WTC11 (cell line): ENCODE data around the gene SLC51B. TPM values are rescaled to one million over a fixed set of nuclear protein-coding genes. Genes with fewer than 3 reads are reported as not detected.

Source experiments
- ATAC-seq: fragments of 200-7000 bp; cut with Tn5 transposase; 2 replicates; pipeline ENCODE4 v1.10.0; 2021; ENCODE audit warnings: mild to moderate bottlenecking, moderate library complexity
- CTCF ChIA-PET: fragments of 300-600 bp; sonication (Branson Sonifier 250); formaldehyde crosslinking; loops from one replicate; lab custom pipeline; 2021; ENCODE audit warnings: antibody characterized with exemption; lab: Charles Lee
- POLR2A ChIA-PET: fragments of 350-600 bp; sonication (Branson Sonifier 250); formaldehyde crosslinking; loops from one replicate; lab custom pipeline; 2021; ENCODE audit warnings: antibody characterized with exemption; lab: Charles Lee
- DNase-seq: peaks from one replicate; pipeline ENCODE4 v3.0.0; 2021; ENCODE audit warnings: low spot score
- H3K27ac Mint-ChIP-seq: 2 replicates; pipeline ENCODE4 v1.8.0; 2021; ENCODE audit warnings: mixed read lengths
- H3K27me3 Mint-ChIP-seq: 2 replicates; pipeline ENCODE4 v1.8.0; 2021; ENCODE audit warnings: low read depth, mild to moderate bottlenecking, moderate library complexity, mixed read lengths
- H3K36me3 Mint-ChIP-seq: 2 replicates; pipeline ENCODE4 v1.8.0; 2021; ENCODE audit warnings: mixed read lengths
- H3K4me1 Mint-ChIP-seq: 2 replicates; pipeline ENCODE4 v1.8.0; 2022; ENCODE audit warnings: mixed read lengths
- H3K4me3 Mint-ChIP-seq: 2 replicates; pipeline ENCODE4 v1.8.0; 2021; ENCODE audit warnings: mild to moderate bottlenecking, moderate library complexity, mixed read lengths
- H3K9me3 Mint-ChIP-seq: 2 replicates; pipeline ENCODE4 v1.8.0; 2021; ENCODE audit warnings: mixed read lengths
- EMX1 ChIP-seq: fragments of 250-450 bp; sonication (Bioruptor Pico); IDR thresholded peaks from 2 replicates; pipeline ENCODE4 v1.8.0; 2021; ENCODE audit warnings: mild to moderate bottlenecking
- FOXJ3 ChIP-seq: sonication (generic); formaldehyde crosslinking; IDR thresholded peaks from 2 replicates; pipeline ENCODE4 v1.9.0; 2021; ENCODE audit warnings: missing genetic modification reagents, mild to moderate bottlenecking, borderline replicate concordance
- NR2C2 ChIP-seq: sonication (generic); formaldehyde crosslinking; IDR thresholded peaks from 2 replicates; pipeline ENCODE4 v1.8.0; 2022; ENCODE audit warnings: mild to moderate bottlenecking, missing genetic modification reagents
- OVOL2 ChIP-seq: fragments of 250-450 bp; sonication (Bioruptor Pico); IDR thresholded peaks from 2 replicates; pipeline ENCODE4 v1.9.0; 2021; ENCODE audit warnings: mild to moderate bottlenecking, borderline replicate concordance
- SMAD3 ChIP-seq: sonication (generic); formaldehyde crosslinking; IDR thresholded peaks from 2 replicates; pipeline ENCODE4 v1.8.0; 2022; ENCODE audit warnings: missing genetic modification reagents, mild to moderate bottlenecking, borderline replicate concordance
- TEAD1 ChIP-seq: sonication (generic); formaldehyde crosslinking; IDR thresholded peaks from 2 replicates; pipeline ENCODE4 v1.8.0; 2022; ENCODE audit warnings: mild to moderate bottlenecking, missing genetic modification reagents
- TEAD4 ChIP-seq: sonication (generic); formaldehyde crosslinking; IDR thresholded peaks from 2 replicates; pipeline ENCODE4 v1.8.0; 2022; ENCODE audit warnings: mild to moderate bottlenecking, missing genetic modification reagents
- ZNF263 ChIP-seq: sonication (generic); formaldehyde crosslinking; IDR thresholded peaks from 2 replicates; pipeline ENCODE4 v1.8.1; 2022; ENCODE audit warnings: low read depth, mild to moderate bottlenecking, moderate library complexity, missing genetic modification reagents
- ZNF416 ChIP-seq: fragments of 250-450 bp; sonication (Bioruptor Pico); IDR thresholded peaks from 2 replicates; pipeline ENCODE4 v1.9.0; 2021; ENCODE audit warnings: mild to moderate bottlenecking, inconsistent platforms
- total RNA-seq: library from RNA; stranded (reverse); gene quantifications from 3 replicates; pipeline ENCODE4 v1.2.3, GENCODE V29; 2021
- TF ChIP-seq, protein P1 (sequence below): fragments of 200-600 bp; IDR thresholded peaks from 2 replicates; pipeline ENCODE4 v1.8.0; 2022; ENCODE audit warnings: antibody characterized with exemption
- TF ChIP-seq, protein P2 (sequence below): sonication (generic); formaldehyde crosslinking; IDR thresholded peaks from 2 replicates; pipeline ENCODE4 v1.8.1; 2022; ENCODE audit warnings: low read depth, missing genetic modification reagents, borderline replicate concordance

Gene SLC51B
- total RNA-seq, 1 experiment from 2014 or later, result not detected

DNA sequence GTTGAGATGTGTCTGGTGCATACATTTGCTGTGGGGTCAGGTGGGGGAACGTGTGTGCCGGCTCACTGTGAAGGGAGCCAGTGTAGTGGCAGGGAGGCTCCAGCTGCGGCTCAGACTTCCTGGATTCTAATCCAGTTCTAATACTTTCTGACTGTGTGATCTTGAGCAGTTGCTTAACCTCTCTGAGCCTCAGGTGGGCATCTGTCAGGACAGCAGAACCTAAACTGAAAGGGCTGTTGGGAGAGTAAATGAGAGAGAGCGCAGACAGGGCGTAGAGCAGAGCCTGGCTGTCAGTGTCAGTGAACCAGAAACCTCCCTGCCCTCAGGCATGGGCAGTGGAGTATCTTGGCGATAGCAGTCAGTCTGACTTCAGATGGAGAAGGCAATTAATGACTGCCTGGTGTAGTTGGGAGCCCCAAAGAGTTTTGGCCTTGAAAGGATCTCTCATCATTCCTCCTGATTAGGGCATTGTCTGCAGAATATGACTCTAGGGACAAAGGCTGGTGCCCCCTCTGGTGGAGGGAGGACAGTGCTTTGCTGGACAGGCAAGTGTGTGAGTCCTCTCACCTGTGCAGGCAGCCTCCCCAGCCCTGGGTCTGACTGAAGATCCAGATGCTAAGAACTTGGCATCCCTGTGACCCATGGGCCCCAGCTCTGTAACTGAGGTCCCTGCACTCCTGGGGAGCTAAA is 40.9 kb downstream of the SLC51B start:
- ChIA-PET CTCF (interaction anchor here (0.6 to 15.1 kb wide), 27 partner anchors 9 to 241 kb away, joined by 3 to 308 read pairs (median 4); partner anchors contain the start of genes CLPX, KBTBD13 and RASL12), POLR2A (no interaction called here)
- Mint-ChIP-seq H3K4me1 (peaks cover 73% of the 10 kb centered on the region), H3K36me3 (no peaks in the 10 kb centered on the region), H3K4me3 (no peak overlapping the region), H3K9me3 (no peaks in the 10 kb centered on the region), H3K27me3 (peaks cover 10% of the 10 kb centered on the region), H3K27ac (no peak overlapping the region)
- TF ChIP-seq, protein P1, sequence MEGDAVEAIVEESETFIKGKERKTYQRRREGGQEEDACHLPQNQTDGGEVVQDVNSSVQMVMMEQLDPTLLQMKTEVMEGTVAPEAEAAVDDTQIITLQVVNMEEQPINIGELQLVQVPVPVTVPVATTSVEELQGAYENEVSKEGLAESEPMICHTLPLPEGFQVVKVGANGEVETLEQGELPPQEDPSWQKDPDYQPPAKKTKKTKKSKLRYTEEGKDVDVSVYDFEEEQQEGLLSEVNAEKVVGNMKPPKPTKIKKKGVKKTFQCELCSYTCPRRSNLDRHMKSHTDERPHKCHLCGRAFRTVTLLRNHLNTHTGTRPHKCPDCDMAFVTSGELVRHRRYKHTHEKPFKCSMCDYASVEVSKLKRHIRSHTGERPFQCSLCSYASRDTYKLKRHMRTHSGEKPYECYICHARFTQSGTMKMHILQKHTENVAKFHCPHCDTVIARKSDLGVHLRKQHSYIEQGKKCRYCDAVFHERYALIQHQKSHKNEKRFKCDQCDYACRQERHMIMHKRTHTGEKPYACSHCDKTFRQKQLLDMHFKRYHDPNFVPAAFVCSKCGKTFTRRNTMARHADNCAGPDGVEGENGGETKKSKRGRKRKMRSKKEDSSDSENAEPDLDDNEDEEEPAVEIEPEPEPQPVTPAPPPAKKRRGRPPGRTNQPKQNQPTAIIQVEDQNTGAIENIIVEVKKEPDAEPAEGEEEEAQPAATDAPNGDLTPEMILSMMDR, result peak; percentile 49; the same call in 1 of the 2 replicates
- TF ChIP-seq ZNF263 (CRISPR knock-in tag), result no peak
- peak; percentile 55 for ATAC-seq
- DNase-seq, result peak; percentile 78

DNA sequence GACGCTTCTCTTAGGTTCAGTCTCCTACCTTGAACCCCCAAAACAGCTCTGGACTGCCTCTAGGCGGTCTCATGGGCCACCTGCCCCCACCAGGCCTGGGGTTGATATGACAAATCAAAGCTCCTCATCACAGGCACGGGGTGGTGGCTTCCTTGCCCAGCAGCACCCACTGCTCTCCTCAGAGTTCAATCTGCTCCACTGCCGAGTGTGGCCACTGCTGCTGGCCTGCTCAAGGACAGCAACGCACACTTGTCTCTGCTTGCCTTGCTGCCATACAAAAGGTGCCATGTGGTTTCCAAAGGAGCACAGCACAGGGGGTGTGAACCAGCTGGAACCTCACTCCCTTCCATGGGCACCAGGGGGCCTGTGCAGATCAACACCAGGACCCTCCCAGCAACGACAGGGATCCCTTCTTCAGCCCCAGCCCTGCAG is 41.5 kb downstream of the SLC51B start:
- ChIA-PET CTCF (interaction anchor here (0.5 to 15.1 kb wide), 25 partner anchors 9 to 240 kb away, joined by 3 to 308 read pairs (median 4); partner anchors contain the start of genes CLPX, KBTBD13 and RASL12), POLR2A (no interaction called here)
- H3K27ac Mint-ChIP-seq, result no peak overlapping the region
- peaks cover 10% of the 10 kb centered on the region for H3K27me3 Mint-ChIP-seq
- peak; percentile 2; the same call in 1 of the 2 replicates for ATAC-seq
- H3K9me3 Mint-ChIP-seq, result no peaks in the 10 kb centered on the region
- H3K36me3 Mint-ChIP-seq, result no peaks in the 10 kb centered on the region
- H3K4me1 Mint-ChIP-seq, result peaks cover 67% of the 10 kb centered on the region
- TF ChIP-seq, protein P1, result 0 out of 2 replicates have a peak, but pooled peaks have one; percentile 5
- no peak for TF ChIP-seq OVOL2 (CRISPR knock-in tag)
- H3K4me3 Mint-ChIP-seq, result no peak overlapping the region
- no peak for DNase-seq

DNA sequence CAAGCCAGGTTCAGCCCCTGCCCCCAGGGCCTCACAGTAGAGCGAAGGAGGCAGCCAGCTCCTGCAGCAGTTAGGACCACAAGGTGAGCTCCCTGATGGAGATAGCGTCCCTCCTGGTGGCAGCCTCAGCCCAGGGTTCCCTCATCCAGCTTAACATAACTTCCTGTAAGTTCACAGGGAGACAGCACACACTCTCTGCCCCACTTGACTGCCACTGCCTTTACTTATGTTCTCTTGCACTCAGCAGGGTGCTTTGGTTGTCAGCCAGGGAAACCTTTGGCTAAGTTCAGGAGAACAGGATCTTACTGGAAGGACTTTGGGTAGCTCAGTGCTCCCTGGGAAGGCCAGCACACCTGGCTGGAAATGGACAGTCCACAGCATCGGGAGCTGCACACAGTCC is 42.2 kb downstream of the SLC51B start:
- H3K4me1 Mint-ChIP-seq, result peaks cover 60% of the 10 kb centered on the region
- ChIA-PET POLR2A (interaction anchor here (1.0 kb wide), 1 partner anchor 15 kb away, joined by 4 read pairs; no protein-coding TSS in a partner anchor), CTCF (interaction anchor here (0.7 to 15.1 kb wide), 18 partner anchors 10 to 858 kb away, joined by 3 to 308 read pairs (median 6); partner anchors contain the start of genes CLPX, KBTBD13 and RASL12)
- H3K9me3 Mint-ChIP-seq, result no peaks in the 10 kb centered on the region
- DNase-seq (no peak), ATAC-seq (no peak)
- peaks cover 10% of the 10 kb centered on the region for H3K27me3 Mint-ChIP-seq
- TF ChIP-seq EMX1 (CRISPR knock-in tag), result no peak
- TF ChIP-seq ZNF416 (CRISPR knock-in tag), result no peak
- TF ChIP-seq NR2C2 (CRISPR knock-in tag), result no peak
- TF ChIP-seq TEAD1 (CRISPR knock-in tag), result no peak
- TF ChIP-seq TEAD4 (CRISPR knock-in tag), result no peak
- no peak for TF ChIP-seq SMAD3 (CRISPR knock-in tag)
- no peak for TF ChIP-seq FOXJ3 (CRISPR knock-in tag)
- TF ChIP-seq, protein P2, sequence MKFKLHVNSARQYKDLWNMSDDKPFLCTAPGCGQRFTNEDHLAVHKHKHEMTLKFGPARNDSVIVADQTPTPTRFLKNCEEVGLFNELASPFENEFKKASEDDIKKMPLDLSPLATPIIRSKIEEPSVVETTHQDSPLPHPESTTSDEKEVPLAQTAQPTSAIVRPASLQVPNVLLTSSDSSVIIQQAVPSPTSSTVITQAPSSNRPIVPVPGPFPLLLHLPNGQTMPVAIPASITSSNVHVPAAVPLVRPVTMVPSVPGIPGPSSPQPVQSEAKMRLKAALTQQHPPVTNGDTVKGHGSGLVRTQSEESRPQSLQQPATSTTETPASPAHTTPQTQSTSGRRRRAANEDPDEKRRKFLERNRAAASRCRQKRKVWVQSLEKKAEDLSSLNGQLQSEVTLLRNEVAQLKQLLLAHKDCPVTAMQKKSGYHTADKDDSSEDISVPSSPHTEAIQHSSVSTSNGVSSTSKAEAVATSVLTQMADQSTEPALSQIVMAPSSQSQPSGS, result no peak
- no peaks in the 10 kb centered on the region for H3K36me3 Mint-ChIP-seq
- H3K4me3 Mint-ChIP-seq, result no peak overlapping the region
- peak overlapping the region; percentile 44; the same call in 1 of the 2 replicates for H3K27ac Mint-ChIP-seq
